HL-60 (cell line): ENCODE data around the gene IMMP2L.

Experiments used
- GABPA ChIP-seq: IDR thresholded peaks from 2 replicates; pipeline ENCODE4 v1.6.1; 2012; ENCODE audit warnings: low read depth
- POLR2AphosphoS5 ChIP-seq: IDR thresholded peaks from 2 replicates; pipeline ENCODE4 v1.6.1; 2012; ENCODE audit warnings: low read depth
- REST ChIP-seq: IDR thresholded peaks from 2 replicates; pipeline ENCODE4 v1.6.1; 2012; ENCODE audit warnings: low read depth; ENCODE audit not compliant: insufficient replicate concordance
- SPI1 ChIP-seq: IDR thresholded peaks from 2 replicates; pipeline ENCODE4 v1.6.1; 2012; ENCODE audit warnings: low read depth, mild to moderate bottlenecking, borderline replicate concordance
- TF ChIP-seq, protein P1 (sequence below): IDR thresholded peaks from one replicate; pipeline ENCODE4 v1.5.1; 2011; ENCODE audit warnings: low read length, control low read depth, inconsistent platforms; ENCODE audit not compliant: insufficient read depth

DNA sequence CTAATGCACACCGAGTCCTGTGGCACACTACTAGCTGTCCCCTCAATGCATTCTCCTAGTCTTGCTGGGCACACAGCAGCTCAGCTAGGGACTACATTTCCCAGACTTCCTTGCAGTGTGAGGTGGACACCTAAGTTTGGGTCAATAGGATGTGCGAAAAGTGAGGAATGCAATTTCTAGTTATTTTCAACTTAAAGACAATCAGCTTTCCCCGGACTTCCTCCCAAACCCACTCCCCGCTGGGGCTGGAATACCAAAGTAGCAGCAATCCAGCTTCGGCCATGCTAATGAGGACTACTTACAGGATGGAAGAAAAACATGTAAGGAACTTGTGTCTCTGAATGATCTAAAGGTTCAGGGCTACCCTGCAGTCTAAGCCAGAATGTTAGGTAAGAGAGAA, 757.8 kb downstream of the IMMP2L start:
- TF ChIP-seq, protein P1, sequence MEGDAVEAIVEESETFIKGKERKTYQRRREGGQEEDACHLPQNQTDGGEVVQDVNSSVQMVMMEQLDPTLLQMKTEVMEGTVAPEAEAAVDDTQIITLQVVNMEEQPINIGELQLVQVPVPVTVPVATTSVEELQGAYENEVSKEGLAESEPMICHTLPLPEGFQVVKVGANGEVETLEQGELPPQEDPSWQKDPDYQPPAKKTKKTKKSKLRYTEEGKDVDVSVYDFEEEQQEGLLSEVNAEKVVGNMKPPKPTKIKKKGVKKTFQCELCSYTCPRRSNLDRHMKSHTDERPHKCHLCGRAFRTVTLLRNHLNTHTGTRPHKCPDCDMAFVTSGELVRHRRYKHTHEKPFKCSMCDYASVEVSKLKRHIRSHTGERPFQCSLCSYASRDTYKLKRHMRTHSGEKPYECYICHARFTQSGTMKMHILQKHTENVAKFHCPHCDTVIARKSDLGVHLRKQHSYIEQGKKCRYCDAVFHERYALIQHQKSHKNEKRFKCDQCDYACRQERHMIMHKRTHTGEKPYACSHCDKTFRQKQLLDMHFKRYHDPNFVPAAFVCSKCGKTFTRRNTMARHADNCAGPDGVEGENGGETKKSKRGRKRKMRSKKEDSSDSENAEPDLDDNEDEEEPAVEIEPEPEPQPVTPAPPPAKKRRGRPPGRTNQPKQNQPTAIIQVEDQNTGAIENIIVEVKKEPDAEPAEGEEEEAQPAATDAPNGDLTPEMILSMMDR = no peak
- no peak for TF ChIP-seq SPI1
- TF ChIP-seq REST = no peak
- no peak for TF ChIP-seq GABPA
- no peak for TF ChIP-seq POLR2AphosphoS5
